Vagina (tissue), 2 donors: ENCODE data around the gene RPL7A.

Source experiments
- CTCF ChIP-seq, 3 experiments: fragments of 450-650 bp in 2 of 3; fragments of 200-600 bp in 1 of 3; sonication (generic) in 1 of 3; IDR thresholded peaks; one replicate each; pipeline ENCODE4 v1.5.1; 2017 to 2019; ENCODE audit warnings: antibody characterized with exemption in 3 of 3, mild to moderate bottlenecking in 2 of 3, moderate library complexity in 2 of 3
- POLR2A ChIP-seq, 2 donors: fragments of 450-650 bp; IDR thresholded peaks; one replicate each; pipeline ENCODE4 v1.6.1; 2017; ENCODE audit warnings: antibody characterized with exemption in 2 of 2, mild to moderate bottlenecking in 2 of 2, moderate library complexity in 2 of 2

DNA sequence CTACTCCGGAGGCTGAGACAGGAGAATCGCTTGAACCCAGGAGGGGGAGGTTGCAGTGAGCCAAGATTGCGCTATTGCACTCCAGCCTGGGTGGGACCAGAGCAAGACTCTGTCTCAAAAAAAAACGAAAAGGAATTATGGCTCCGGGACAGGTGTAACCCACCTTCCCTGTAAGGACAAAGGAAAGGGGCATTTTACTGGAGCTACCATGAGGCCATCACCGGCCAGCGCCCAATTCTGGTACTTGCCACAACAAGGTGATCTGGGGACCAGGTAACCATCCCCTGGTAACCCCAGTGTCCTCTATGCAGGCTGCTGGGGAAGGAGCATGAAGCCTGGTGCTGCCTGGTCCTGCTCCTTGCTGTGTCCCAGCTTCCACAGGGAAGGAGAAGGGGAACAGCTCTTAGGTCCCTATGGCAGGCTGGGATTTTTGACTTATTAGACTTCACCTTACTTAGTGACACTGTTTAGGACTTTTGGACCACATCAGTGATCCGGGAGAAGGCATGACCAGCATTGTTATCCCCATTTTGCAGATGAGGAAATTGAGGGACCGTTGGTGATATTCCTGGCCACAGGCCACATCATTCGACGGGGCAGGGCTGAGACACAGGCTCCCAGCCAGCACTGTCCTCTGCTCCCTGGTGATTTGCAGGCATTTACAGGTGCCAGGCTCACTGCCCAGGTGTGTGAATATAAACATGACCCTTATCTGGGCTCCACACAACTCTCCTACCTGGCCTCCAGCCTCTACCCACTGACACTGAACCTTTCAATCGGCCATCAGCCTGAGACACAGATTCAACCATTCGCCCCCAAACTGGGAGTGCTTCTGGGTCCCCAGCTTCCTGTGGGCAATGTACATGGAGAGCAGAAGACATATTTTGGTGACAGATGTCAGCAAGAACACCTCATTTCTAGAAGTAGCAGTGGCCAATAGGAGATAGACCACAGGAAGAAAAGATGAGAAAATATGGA is 46.5 kb upstream of the RPL7A start:
- TF ChIP-seq POLR2A (IDR thresholded peaks at IDR 0.05) = no peak
- TF ChIP-seq CTCF (IDR thresholded peaks at IDR 0.05) = no peak
